HPDE6-E6E7 (cell line): ENCODE measurements around the gene CD99.
A peak's percentile ranks its signal among the peaks of the same experiment; 100 is the strongest.

Experiments
- DNase-seq: peaks from one replicate; pipeline ENCODE4 v3.0.0; 2011; ENCODE audit warnings: missing footprints; ENCODE audit errors: extremely low spot score

CD99 gene

GRCh38 chrX:2690856-2691542, at the start of gene CD99:
Gene CD99, plus strand, starts transcription at chrX:2691295. Its CDS starts 66 bp downstream, at chrX:2691361.
- DNase-seq, result peak; percentile 29

- no peak for DNase-seq
Measured at GRCh38 chrX:2642146-2642545, 48.9 kb upstream of the CD99 start.

GRCh38 chrX:2642791-2643190, 48.3 kb upstream of the CD99 start:
- no peak for DNase-seq

GRCh38 chrX:2643880-2644279, 47.2 kb upstream of the CD99 start:
- DNase-seq, result no peak

GRCh38 chrX:2645563-2645962, 45.5 kb upstream of the CD99 start:
- no peak for DNase-seq

GRCh38 chrX:2647627-2648026, 43.5 kb upstream of the CD99 start:
- DNase-seq, result no peak

- no peak for DNase-seq
Measured at GRCh38 chrX:2650037-2650436, 41.1 kb upstream of the CD99 start.

- DNase-seq, result no peak
Measured at GRCh38 chrX:2650865-2651264, 40.2 kb upstream of the CD99 start.

- no peak for DNase-seq
Measured at GRCh38 chrX:2652106-2652505, 39.0 kb upstream of the CD99 start.

GRCh38 chrX:2654436-2655340, 36.4 kb upstream of the CD99 start:
- DNase-seq, result no peak

- DNase-seq, result no peak
Measured at GRCh38 chrX:2656257-2656836, 34.7 kb upstream of the CD99 start.

- no peak for DNase-seq
Measured at GRCh38 chrX:2657532-2658113, 33.5 kb upstream of the CD99 start.

- DNase-seq, result no peak
Measured at GRCh38 chrX:2658585-2659292, 32.4 kb upstream of the CD99 start.

GRCh38 chrX:2662586-2662985, 28.5 kb upstream of the CD99 start:
- DNase-seq, result no peak

- DNase-seq, result no peak
Measured at GRCh38 chrX:2664502-2664901, 26.6 kb upstream of the CD99 start.

- DNase-seq, result no peak
Measured at GRCh38 chrX:2665387-2666304, 25.4 kb upstream of the CD99 start.

GRCh38 chrX:2666491-2666890, 24.6 kb upstream of the CD99 start:
- no peak for DNase-seq

GRCh38 chrX:2670978-2671377, 20.1 kb upstream of the CD99 start:
- no peak for DNase-seq

- no peak for DNase-seq
Measured at GRCh38 chrX:2672084-2672483, 19.0 kb upstream of the CD99 start.

GRCh38 chrX:2673611-2674010, 17.5 kb upstream of the CD99 start:
- no peak for DNase-seq
